GM21447 (cell line): ENCODE measurements around the gene MTHFR.

Source experiments
- ATAC-seq: cut with Tn5 transposase; IDR thresholded peaks from one replicate; pipeline ENCODE4 v1.9.1; 2021; ENCODE audit not compliant: unreplicated experiment

Gene MTHFR

GRCh38 chr1:11805422-11806306 is at the start of gene MTHFR, which contains the start of gene CLCN6:
Gene MTHFR (minus strand): TSS chr1:11805964. CDS start chr1:11803116, 2,848 bp downstream.
Gene CLCN6 (plus strand): TSS chr1:11806191. CDS start chr1:11806263, 72 bp downstream.
- peak; percentile 77 for ATAC-seq

DNA sequence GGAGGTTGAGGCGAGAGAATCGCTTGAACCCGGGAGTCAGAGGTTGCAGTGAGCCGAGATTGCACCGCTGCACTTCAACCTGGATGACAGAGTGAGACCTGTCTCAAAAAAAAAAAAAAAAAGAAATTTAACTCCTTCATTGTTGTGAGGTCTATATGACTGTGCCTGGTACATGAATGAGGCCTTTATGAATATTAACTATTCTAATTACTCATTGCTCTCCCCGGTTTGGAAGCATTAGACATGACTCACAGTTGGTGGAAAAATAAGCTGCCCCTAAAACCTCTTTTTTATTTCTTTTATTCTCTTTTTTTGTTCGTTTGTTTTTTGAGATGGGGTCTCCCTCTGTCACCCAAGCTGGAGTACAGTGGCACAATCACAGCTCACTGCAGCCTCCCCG is 49.7 kb upstream of the MTHFR start:
- no peak for ATAC-seq

DNA sequence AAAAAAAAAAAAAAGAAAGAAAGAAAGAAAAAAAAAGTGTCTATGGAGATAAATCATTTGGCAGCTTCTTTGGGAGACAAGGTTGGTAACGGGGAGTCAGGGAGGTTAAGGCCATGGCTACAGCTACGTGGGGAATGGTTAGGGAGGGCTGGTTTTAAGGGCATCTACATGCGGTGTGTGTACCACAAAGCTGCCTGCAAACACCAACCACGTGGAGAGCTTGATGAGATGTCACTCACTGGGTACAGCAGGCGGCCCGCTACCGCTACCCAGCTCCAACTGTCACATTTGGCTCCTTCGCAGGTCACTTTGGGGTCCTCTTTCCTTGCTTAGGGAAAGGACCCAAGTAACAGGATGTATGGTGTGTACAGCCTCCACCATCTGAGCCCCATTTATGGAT is 48.8 kb upstream of the MTHFR start:
- no peak for ATAC-seq

GRCh38 chr1:11851180-11851579 is 45.4 kb upstream of the MTHFR start:
- no peak for ATAC-seq

DNA sequence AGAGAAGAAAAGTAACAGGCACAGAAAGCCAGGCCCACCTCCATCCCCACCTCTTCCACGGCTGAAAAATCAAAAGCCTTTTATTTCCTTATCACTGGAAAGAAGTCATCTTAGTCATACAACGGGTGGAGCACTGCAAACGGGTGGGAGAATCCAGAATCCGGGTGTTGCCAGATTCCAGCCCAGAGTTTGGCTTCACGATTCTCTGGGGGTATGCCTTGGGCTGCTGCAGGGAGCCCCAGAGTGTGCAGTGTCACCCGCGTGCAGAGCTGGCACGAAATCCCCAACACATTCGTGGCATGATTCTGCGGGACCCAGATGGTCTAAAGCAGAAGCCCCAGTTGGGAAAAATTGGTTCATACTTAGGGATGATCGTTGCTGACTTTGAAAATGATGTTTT is 44.4 kb upstream of the MTHFR start:
- no peak for ATAC-seq

DNA sequence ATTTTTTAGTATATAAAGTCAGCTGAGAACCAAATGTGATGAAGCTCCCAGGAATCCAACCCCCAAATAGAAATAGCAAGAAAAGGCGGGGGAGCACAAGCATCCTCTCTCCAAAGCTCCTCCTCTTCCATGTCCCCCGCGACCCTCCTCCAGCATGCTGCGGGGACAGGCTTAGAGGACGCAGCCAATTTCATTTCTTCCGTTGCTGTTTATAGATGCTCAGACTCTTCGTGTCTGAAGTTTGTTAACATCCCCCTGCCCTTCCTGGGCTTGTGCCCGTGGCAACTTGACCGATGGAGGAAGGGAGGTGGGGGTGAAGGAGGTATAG is 42.6 kb upstream of the MTHFR start:
- ATAC-seq: no peak

DNA sequence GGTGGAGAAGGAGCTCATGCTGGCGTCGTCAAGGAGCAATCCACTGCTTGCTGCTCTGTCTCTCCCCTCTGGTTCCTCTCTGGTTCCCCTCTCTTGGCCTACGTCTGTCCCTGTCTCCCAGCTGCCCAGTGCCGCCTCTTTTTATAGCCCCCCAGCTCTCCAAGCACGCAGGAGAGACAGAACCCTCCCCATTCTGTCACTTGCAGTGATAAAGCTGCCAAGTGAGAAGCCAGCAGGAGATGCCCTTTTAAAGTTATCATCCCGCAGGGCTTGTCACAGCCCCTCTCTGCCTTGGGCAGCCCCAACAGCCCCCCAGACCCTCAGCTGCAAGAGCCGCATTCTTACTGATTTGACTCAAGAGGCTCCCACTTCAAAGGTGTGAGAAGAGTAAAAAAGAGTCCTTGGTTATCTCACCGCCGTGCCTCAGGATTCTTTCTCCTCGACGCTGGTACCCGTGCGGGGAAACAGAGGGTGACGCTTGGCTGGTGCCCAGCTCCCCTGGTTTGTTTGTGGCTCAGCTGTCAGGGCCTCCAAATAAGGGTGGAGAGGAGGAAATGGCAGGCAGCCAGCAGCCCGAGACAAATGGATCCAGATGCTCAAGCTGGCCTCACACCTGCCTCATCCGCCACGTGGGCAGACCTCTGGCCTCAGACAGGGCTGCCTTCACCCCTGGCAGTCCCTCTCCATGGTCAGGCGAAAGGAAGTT is 42.1 kb upstream of the MTHFR start, which contains the start of gene NPPA:
Gene NPPA, minus strand, starts transcription at position 117 of the 706 bp plus-strand sequence. Its CDS starts 99 bp downstream, at position 18.
- no peak for ATAC-seq

DNA sequence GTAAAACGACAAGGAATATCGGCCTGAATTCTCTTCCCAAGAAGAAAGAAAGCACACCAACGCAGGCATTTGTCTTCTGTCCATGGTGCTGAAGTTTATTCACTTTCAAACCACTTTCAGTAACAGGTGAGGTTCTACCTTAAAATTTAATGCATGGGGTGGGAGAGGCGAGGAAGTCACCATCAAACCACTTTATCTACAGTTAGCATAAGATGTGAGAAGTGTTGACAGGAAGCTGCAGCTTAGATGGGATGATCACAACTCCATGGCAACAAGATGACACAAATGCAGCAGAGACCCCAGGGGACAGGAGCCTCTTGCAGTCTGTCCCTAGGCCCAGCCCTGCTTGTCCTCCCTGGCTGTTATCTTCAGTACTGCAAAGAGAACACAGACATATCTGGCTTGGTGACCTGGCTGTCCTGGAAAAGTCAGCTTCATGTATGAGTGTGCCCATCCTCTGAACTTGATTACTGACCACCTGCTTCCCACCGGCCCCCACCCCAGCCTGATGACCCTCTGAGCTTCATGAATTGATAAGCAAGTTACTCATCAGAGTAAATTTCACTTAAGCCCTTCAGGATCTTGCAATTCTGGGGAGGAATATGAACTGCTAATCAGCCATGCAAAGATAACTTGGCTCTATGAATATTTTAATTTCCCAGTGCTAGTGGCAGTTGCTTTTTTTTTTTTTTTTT is 40.0 kb upstream of the MTHFR start:
- ATAC-seq: no peak

DNA sequence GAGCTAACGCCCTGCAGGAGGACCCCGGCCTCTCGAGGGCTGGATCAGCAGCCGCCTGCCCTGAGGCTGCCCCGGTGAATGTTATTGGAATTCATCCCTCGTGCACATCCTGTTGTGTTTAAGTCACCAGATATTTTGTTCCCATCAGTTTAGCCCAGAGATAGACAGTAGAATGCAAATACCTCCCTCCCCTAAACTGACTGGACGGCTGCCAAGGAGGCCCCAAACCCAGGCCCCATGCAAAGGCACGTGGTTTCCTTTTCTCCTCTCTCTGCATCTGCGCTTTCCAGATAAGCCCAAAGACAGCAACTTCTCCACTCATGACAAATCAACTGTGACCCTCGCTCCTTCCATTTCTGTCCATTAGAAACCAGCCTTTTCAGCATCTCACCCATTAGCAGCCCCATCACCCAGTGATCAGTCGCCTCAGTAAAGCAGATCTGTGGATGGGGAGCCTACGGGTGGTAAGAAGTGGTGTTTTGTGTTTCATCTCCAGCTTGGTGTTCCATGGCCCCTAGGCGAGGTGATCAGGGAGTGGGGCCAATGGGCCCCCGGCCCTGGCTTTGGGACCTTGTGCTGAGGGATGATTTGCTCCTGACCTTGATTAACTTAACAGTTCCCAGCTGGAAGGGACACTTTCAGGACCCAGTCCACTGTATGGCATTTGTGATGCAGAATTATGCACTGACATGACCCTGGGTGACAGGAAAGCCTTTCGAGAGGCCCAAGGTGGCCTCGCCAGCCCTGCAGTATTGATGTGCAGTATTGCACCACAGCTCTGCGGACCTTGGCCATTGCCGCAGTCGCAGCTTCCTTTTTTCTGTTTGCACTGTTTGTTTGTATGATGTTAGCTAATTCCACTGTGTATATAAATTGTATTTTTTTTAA is 36.6 kb upstream of the MTHFR start:
- ATAC-seq: no peak

DNA sequence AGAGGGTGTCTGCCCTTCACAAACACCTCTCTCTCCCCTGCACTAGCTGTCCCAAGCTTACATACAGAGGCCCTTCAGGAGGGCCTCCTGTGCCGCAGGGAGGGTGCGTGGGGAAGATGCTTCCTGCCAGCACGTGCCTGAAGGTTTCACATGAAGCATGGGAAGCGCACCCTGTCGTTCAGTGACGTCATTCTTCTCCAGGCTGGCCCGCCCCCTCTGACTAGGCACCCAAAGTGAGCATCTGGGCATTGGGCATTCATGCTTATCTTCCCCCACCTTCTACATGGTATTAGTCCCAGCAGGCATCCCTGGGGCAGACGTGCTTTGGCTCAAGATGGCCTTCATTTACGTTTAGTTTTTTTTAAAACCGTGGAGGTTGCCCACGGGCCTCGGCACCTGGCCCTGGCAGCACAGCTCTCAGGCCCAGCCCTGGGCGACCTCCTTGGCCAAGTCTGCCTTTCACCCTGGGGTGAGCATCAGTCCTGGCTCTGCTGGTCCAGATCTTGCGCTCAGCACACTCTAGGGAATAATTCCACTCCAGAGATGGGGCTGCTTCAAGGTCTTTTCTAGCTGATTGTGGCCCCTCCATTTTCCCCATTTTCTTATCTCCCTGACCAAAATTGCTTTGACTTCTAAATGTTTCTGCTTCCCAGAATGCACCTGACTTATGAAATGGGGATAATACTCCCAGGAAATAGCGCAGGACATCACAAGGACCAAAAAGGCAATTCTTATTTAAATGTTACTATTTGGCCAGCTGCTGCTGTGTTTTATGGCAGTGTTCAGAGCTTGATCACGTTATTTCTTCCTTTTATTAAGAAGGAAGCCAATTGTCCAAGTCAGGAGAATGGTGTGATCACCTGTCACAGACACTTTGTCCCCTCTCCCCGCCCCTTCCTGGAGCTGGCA is 35.7 kb upstream of the MTHFR start:
- no peak for ATAC-seq

- ATAC-seq: no peak
Measured at GRCh38 chr1:11839727-11840705, 34.3 kb upstream of the MTHFR start.

- no peak for ATAC-seq
Measured at GRCh38 chr1:11838349-11839272, 32.8 kb upstream of the MTHFR start.

DNA sequence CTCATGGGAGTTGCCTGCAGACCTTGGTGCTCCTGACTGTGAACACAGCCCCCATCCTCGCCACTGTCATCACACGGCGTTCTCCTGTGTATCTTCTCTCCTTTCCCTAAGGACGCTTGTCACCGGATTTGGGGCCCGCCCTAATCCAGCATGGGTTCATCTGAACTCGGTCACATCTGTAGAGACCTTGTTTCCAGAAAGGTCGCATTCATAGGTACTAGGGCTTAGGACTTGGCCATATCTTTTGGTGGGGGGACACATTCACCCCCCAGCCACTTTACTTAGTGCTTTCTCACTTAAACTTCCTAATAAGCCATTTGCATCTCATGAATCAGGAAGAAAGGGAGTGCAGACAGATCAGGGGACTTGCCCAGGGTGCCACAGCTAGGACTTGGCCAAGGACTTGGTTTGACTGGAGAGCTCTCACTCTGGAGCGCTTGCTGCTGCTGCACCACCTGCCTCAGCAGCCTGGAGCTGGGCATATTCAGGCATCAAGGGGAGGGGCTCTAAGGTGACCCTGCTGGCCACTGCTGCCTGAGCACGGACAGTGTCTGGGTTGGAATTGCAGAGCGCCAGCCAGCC is 32.1 kb upstream of the MTHFR start:
- ATAC-seq: no peak

GRCh38 chr1:11836955-11837766 is 31.4 kb upstream of the MTHFR start:
- ATAC-seq: no peak

DNA sequence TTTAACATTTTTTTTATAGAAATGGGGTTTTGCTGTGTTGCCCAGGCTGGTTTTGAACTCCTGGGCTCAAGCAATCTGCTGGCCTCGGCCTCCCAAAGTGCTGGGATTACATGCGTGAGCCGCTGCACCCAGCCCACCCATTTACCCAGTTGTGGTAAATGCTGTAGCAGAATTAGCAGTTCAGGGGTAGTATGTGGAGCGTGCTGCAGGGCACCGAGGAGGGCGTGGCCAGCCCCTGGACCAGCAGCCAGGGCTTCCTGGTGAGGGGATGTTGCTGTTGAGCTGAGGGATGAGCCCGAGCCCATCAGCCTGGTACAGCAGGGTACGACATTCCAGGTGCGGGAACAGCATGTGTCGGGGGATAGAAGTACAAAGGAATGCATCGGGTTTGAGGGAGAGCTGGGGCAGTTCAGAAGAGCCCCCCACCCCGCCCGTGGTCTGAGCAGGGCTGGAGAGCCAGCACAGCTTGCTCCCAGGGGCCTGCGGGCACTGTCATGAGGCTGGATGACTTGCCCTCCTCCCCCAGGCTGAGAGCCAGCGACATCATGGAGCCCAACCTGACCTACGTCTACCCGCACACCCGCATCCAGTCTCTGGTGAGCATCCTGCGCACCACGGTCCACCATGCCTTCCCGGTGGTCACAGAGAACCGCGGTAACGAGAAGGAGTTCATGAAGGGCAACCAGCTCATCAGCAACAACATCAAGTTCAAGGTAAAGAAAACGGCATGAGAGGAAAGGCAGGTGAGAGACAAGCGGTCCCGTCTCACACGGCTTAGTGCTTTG is 29.9 kb upstream of the MTHFR start:
- ATAC-seq: no peak
